ENCODE data around the gene CAMK1D.

- TF ChIP-seq CTCF (IDR thresholded peaks at IDR 0.05) (no peak), POLR2A (IDR thresholded peaks at IDR 0.05) (no peak)
These were observed 284.7 kb downstream of the CAMK1D start for GRCh38 chr10:12633776-12634620.

Data from testis (tissue), 2 donors.